CD4-positive, alpha-beta T cell (primary cell): ENCODE results near the gene PRKAR1B. TPM values are rescaled to one million over a fixed set of nuclear protein-coding genes. Genes with fewer than 3 reads are reported as not detected.

Source experiments
- ATAC-seq: fragments of 200-7000 bp; cut with Tn5 transposase; one replicate; pipeline ENCODE4 v1.10.0; 2022; ENCODE audit warnings: mild to moderate bottlenecking; ENCODE audit not compliant: poor library complexity
- CTCF ChIA-PET: fragments of 350-600 bp; sonication (Branson Sonifier 250); formaldehyde crosslinking; loops from one replicate; lab custom pipeline; 2021; ENCODE audit warnings: antibody characterized with exemption, inconsistent platforms; lab: Charles Lee
- POLR2A ChIA-PET: fragments of 350-600 bp; sonication (Branson Sonifier 250); formaldehyde crosslinking; loops from one replicate; lab custom pipeline; 2021; ENCODE audit warnings: antibody characterized with exemption, inconsistent platforms; lab: Charles Lee
- DNase-seq, 14 experiments: peaks; one replicate each; pipeline ENCODE4 v3.0.0-alpha.2; 2013 to 2020; ENCODE audit warnings: mixed read lengths in 2 of 14
- H3K27ac ChIP-seq, 2 donors: one replicate each; pipeline versions ENCODE4 v1.5.1 to v1.7.0; 2013; ENCODE audit warnings: low read length in 2 of 2, low read depth in 1 of 2, mild to moderate bottlenecking in 1 of 2
- H3K27me3 ChIP-seq, 2 experiments: 1 replicate in 1 of 2; 2 replicates in 1 of 2; pipeline versions ENCODE4 v1.6.1 to v1.7.0; 2013; ENCODE audit warnings: low read length in 2 of 2, control low read depth in 1 of 2, mild to moderate bottlenecking in 1 of 2, moderate library complexity in 1 of 2; ENCODE audit not compliant: insufficient read depth in 2 of 2, control insufficient read depth in 1 of 2
- H3K36me3 ChIP-seq: one replicate; pipeline ENCODE4 v1.6.1; 2013; ENCODE audit warnings: low read length, control low read depth; ENCODE audit not compliant: insufficient read depth
- H3K4me1 ChIP-seq: one replicate; pipeline ENCODE4 v1.6.1; 2013; ENCODE audit warnings: low read length, control low read depth; ENCODE audit not compliant: insufficient read depth
- H3K4me3 ChIP-seq: one replicate; pipeline ENCODE4 v1.5.1; 2013; ENCODE audit warnings: mild to moderate bottlenecking, low read length, moderate library complexity
- H3K9me3 ChIP-seq, 2 experiments: 1 replicate in 1 of 2; 2 replicates in 1 of 2; pipeline versions ENCODE4 v1.6.1 to v1.7.0; 2013; ENCODE audit warnings: low read length in 2 of 2, mild to moderate bottlenecking in 2 of 2, control low read depth in 1 of 2, moderate library complexity in 1 of 2; ENCODE audit not compliant: control insufficient read depth in 1 of 2, insufficient read depth in 1 of 2
- H3K27ac Mint-ChIP-seq: one replicate; pipeline ENCODE4 v1.8.0; 2020; ENCODE audit warnings: mixed read lengths
- H3K27me3 Mint-ChIP-seq: one replicate; pipeline ENCODE4 v1.8.0; 2021; ENCODE audit warnings: mixed read lengths
- H3K36me3 Mint-ChIP-seq: one replicate; pipeline ENCODE4 v1.8.0; 2021; ENCODE audit warnings: low read depth, mixed read lengths
- H3K4me1 Mint-ChIP-seq: one replicate; pipeline ENCODE4 v1.8.0; 2021; ENCODE audit warnings: low read depth, mixed read lengths
- H3K4me3 Mint-ChIP-seq: one replicate; pipeline ENCODE4 v1.8.0; 2020; ENCODE audit warnings: mild to moderate bottlenecking, mixed read lengths
- H3K9me3 Mint-ChIP-seq: one replicate; pipeline ENCODE4 v1.8.0; 2020; ENCODE audit warnings: mixed read lengths
- intact Hi-C, 2 experiments: fragments of 100-400 bp; cut with DNase I in 1 of 2; cut with micrococcal nuclease in 1 of 2; formaldehyde crosslinking; loops; one replicate each; pipeline versions ENCODE4 v1.15.1 to v1.9.0; 2023 to 2025; cut with DNase I, micrococcal nuclease
- total RNA-seq, 174 experiments: library from RNA in 2 of 174; stranded (reverse) in 2 of 174; gene quantifications; one replicate each; pipeline ENCODE4 v1.2.3 and lab custom pipeline; 2021 to 2026
- TF ChIP-seq, protein P1 (sequence below): fragments of 200-600 bp; IDR thresholded peaks from one replicate; pipeline ENCODE4 v1.8.0; 2022; ENCODE audit warnings: antibody characterized with exemption, mild to moderate bottlenecking

The PRKAR1B gene
- total RNA-seq, 2 experiments from 2014 or later, result 18.8 to 19.5 TPM

DNA sequence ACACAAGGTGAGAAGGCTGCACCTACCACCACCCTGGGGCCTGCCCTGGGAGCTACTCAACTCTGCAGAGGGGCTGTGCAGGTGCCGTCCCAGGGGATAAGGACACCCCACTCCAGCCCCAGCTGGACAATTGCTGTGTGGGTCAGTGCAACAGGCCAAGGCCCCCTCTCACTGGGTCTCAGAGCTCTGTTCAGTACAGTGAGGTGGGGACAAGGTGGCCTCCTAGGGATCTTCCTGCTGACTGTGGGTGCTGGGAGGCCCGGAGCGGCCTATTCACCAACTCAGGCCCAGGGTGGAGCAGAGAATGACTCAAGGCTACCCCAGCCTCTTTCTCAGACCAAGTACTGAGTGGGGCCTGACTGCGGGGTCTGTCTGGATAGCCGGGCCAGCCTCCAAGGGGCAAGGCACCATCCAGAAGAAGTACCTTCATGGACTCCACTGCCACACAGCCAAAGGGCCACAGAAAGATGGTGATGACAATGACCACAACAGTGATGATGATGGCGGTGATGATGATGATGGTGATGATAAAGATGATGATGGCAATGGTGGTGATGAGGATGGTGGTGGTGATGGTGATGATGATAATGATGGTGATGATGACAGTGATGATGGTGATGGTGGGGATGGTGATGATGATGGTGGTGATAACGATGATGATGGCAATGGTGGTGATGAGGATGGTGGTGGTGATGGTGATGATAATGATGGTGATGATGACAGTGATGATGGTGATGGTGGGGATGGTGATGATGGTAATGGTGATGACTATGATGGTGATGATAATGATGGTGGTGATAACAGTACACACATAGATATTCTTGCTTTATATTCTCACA is 60.4 kb downstream of the PRKAR1B start:
- no peak overlapping the region for H3K27ac Mint-ChIP-seq
- TF ChIP-seq, protein P1, sequence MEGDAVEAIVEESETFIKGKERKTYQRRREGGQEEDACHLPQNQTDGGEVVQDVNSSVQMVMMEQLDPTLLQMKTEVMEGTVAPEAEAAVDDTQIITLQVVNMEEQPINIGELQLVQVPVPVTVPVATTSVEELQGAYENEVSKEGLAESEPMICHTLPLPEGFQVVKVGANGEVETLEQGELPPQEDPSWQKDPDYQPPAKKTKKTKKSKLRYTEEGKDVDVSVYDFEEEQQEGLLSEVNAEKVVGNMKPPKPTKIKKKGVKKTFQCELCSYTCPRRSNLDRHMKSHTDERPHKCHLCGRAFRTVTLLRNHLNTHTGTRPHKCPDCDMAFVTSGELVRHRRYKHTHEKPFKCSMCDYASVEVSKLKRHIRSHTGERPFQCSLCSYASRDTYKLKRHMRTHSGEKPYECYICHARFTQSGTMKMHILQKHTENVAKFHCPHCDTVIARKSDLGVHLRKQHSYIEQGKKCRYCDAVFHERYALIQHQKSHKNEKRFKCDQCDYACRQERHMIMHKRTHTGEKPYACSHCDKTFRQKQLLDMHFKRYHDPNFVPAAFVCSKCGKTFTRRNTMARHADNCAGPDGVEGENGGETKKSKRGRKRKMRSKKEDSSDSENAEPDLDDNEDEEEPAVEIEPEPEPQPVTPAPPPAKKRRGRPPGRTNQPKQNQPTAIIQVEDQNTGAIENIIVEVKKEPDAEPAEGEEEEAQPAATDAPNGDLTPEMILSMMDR, result no peak
- ATAC-seq (no peak), DNase-seq (no peak)
- H3K4me3 Mint-ChIP-seq, result no peak overlapping the region
- ChIA-PET CTCF (no interaction called here), POLR2A (no interaction called here)
- intact Hi-C loops, result no loop called here
- H3K27me3 Mint-ChIP-seq, result no peaks in the 10 kb centered on the region
- Histone ChIP-seq H3K36me3 (no peaks in the 10 kb centered on the region), H3K9me3 (no peaks in the 10 kb centered on the region), H3K27ac (no peak overlapping the region), H3K4me3 (no peak overlapping the region), H3K4me1 (peaks cover 14% of the 10 kb centered on the region), H3K27me3 (no peaks in the 10 kb centered on the region)
- peaks cover 12% of the 10 kb centered on the region for H3K36me3 Mint-ChIP-seq
- peaks cover 3% of the 10 kb centered on the region for H3K9me3 Mint-ChIP-seq
- peaks cover 14% of the 10 kb centered on the region for H3K4me1 Mint-ChIP-seq

DNA sequence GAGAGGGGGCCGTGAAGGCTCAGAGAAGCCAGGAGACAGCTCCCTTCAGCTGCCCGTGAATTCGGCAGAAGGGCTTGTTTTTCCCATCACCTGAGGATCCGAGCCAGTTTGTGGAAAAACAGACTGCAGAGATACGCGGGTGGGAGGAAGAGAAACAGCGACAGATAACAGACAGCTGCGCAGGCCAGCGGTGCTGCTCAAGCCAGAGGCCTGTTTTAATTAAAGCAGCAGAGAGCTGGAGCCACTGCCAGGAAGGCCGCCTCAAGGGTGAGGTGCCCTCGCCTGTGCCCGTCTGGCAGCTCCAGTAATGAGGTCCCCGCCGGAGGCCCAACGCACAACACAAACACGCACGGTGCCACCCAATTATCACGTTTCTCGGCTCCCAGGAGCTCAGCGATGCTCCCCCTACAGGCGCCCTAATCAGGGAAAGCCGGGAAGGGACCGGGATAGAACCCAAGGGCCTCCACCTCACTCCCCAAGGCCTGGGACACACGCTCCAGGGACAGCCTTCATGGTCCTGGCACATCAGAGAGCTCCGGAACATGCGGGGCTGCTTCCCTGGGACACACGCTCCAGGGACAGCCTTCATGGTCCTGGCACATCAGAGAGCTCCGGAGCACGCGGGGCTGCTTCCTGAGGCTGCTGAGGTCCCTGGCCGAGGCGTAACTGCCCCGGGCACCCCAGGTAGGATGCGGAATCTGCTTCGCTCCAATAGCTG is 61.2 kb downstream of the PRKAR1B start:
- ATAC-seq (no peak), DNase-seq (no peak)
- H3K4me3 Mint-ChIP-seq, result no peak overlapping the region
- peaks cover 14% of the 10 kb centered on the region for H3K4me1 Mint-ChIP-seq
- Histone ChIP-seq H3K9me3 (no peaks in the 10 kb centered on the region), H3K4me3 (no peak overlapping the region), H3K27me3 (no peaks in the 10 kb centered on the region), H3K4me1 (peaks cover 14% of the 10 kb centered on the region), H3K27ac (no peak overlapping the region), H3K36me3 (no peaks in the 10 kb centered on the region)
- no peaks in the 10 kb centered on the region for H3K27me3 Mint-ChIP-seq
- H3K27ac Mint-ChIP-seq, result no peak overlapping the region
- CTCF ChIA-PET, result no interaction called here
- POLR2A ChIA-PET, result interaction anchor here (1.3 kb wide), 1 partner anchor 8 kb away, joined by 3 read pairs; no protein-coding TSS in a partner anchor
- intact Hi-C loops, result no loop called here
- TF ChIP-seq, protein P1, result no peak
- peaks cover 7% of the 10 kb centered on the region for H3K36me3 Mint-ChIP-seq
- peaks cover 3% of the 10 kb centered on the region for H3K9me3 Mint-ChIP-seq

DNA sequence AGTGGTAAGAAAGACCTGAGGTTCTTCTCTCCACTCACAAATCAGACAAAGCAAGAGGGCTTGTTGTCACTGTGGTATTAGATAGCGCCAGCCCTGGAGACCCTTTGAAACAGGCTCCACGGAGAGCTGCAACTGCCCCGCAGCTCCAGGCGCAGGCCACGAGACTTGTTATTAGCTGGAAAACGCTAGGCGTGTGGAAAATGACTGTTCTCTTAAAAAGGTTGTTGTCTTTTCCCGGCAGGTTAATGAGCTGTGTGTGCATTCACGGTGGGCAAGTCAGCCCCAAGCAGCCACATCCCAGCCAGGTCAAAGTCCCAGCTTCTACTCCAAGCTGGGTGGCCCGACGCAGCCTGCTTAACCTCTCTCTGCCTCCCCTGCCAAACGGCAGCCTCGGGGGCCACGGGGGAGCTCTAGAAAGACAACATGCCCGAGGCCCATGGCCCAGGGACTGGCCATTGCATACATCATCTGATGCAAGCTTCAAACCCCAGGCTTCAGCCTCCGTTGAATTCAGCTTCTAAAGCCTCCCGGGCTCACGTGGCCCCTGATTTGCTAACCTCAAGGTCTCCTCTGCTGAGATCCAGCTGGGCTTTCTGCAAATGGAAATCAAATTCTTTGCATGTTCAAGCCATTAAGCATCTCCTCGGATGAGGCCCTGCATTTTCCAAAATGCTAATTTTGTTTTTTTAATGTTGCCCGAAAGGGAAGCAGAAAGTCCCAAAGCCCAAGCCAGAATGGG is 61.9 kb downstream of the PRKAR1B start:
- H3K4me1 ChIP-seq, result peaks cover 14% of the 10 kb centered on the region
- no peak for ATAC-seq
- no peaks in the 10 kb centered on the region for H3K27me3 ChIP-seq
- no peak overlapping the region for H3K4me3 ChIP-seq
- no peaks in the 10 kb centered on the region for H3K9me3 ChIP-seq
- CTCF ChIA-PET, result no interaction called here
- H3K9me3 Mint-ChIP-seq, result peaks cover 3% of the 10 kb centered on the region
- no peak overlapping the region for H3K27ac ChIP-seq
- H3K27ac Mint-ChIP-seq, result no peak overlapping the region
- TF ChIP-seq, protein P1, result no peak
- H3K36me3 Mint-ChIP-seq, result peaks cover 7% of the 10 kb centered on the region
- no peaks in the 10 kb centered on the region for H3K27me3 Mint-ChIP-seq
- no peaks in the 10 kb centered on the region for H3K36me3 ChIP-seq
- H3K4me1 Mint-ChIP-seq, result peaks cover 14% of the 10 kb centered on the region
- POLR2A ChIA-PET, result interaction anchor here (1.3 kb wide), 1 partner anchor 9 kb away, joined by 3 read pairs; no protein-coding TSS in a partner anchor
- intact Hi-C loops, result no loop called here
- H3K4me3 Mint-ChIP-seq, result no peak overlapping the region
- DNase-seq, result no peak
